ENCODE results near the gene APPL1.

APPL1 gene, protein sequence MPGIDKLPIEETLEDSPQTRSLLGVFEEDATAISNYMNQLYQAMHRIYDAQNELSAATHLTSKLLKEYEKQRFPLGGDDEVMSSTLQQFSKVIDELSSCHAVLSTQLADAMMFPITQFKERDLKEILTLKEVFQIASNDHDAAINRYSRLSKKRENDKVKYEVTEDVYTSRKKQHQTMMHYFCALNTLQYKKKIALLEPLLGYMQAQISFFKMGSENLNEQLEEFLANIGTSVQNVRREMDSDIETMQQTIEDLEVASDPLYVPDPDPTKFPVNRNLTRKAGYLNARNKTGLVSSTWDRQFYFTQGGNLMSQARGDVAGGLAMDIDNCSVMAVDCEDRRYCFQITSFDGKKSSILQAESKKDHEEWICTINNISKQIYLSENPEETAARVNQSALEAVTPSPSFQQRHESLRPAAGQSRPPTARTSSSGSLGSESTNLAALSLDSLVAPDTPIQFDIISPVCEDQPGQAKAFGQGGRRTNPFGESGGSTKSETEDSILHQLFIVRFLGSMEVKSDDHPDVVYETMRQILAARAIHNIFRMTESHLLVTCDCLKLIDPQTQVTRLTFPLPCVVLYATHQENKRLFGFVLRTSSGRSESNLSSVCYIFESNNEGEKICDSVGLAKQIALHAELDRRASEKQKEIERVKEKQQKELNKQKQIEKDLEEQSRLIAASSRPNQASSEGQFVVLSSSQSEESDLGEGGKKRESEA

GRCh38 chr3:57227204-57227929 is at the start of gene APPL1:
APPL1 (plus strand) TSS chr3:57227729; CDS start chr3:57227884, 155 bp downstream.
- peak; percentile 91 for DNase-seq

DNA sequence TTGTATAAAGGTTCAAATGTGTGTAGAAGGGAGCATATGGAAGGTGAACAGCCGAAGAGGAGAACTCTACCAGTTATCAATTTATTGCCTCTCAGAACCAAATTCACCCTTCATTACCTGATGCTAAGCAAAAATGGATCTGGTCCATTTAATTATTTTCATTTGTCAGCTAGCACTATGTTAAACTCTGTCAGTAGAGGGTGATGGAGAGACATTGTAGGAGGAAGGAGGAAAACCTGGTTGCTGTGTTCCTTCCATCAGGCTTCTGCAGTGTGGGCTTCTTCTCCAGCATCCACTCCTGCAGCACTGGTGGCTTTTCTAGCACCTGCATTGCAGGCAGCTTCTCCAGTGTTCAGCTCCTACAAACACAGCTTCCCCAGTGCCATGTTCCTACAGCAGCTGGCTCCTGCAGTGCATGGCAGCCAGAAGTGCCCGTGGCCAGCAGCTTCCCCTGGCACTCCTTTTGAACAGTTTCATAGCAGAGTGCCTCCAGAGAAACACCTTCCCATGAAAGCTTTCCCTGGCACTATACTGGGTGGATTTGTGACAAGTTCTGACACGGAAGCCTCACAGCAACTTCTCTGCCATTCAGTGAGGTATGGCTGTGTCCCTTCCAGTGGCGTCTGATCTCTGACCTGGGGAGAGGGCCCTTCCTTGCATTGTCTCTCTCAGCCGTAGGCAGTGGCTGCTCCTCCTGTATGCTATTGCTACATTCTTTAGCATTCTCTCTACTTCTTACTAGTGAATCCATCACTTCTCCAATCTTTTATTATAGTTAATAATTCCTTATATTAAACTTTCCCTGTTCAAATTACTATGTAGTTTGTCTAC is 47.7 kb upstream of the APPL1 start:
- DNase-seq, result peak; percentile 36

GRCh38 chr3:57184526-57184925 is 43.0 kb upstream of the APPL1 start:
- DNase-seq, result no peak

GRCh38 chr3:57192028-57192427 is 35.5 kb upstream of the APPL1 start:
- no peak for DNase-seq

- DNase-seq, result no peak
Measured at GRCh38 chr3:57194641-57195040, 32.9 kb upstream of the APPL1 start.

DNA sequence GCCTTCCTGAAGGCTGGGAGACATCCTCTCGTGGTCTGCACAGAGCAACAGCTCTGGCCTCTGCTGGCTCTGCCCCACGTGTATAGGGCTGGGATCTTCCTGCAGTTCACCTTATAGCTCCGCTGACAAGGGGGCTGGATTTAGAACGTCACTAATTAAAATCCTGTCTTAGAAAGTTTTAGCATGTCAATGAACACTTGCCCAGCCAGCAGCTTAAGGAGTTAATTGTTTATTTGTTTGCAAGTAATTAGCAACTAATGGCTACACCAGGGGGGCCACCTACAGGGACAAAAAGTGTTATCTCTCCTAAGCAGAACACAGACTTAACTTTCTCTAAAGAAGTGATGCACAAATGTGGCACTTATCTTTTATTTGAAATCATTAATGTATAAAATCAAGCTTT is 27.6 kb upstream of the APPL1 start, which contains the start of gene HESX1:
TSS of gene HESX1 (minus strand) at position 84 of the 403 bp plus-strand sequence. CDS start at position 24, 60 bp downstream.
- no peak for DNase-seq

DNA sequence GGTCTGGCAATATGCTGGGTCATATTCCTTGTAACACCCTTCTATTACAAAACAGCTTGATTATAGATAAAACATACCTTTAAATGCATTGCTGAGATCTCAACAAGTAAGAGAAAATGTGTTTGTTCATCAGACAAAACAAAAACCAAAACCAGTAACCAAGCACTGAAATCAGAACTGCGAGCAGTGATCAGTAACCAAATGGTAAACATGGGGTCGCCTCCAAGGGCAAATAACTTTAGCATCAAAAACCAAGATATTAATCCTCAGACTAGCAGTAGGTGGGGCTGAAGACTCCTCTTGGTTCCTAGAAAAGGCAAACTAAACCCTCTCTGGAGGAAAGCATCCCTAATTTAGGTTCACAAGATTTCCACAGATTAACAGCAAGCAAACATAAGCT is 21.1 kb upstream of the APPL1 start:
- DNase-seq, result no peak

GRCh38 chr3:57221883-57222282 is 5.6 kb upstream of the APPL1 start:
- no peak for DNase-seq

DNA sequence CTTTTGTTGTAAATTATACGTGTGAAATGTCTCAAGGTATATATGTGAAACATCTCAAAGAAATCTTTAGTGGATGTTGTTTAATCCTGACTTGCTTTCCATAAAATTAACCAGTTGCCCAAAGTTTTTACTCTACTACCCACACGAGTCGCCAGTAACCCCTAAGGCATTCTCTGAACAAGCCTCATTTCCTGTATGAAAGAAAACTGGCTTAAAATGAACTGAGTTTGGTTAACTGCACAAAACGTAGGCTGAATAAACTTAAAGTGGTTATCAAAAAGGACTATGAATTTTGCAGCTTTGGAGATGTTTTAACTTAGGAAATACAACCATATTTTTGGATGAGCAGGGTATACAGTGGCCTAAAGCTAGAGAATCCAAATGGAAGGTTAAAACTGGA is 2.7 kb upstream of the APPL1 start:
- DNase-seq, result no peak

GRCh38 chr3:57226176-57226575 is 1.4 kb upstream of the APPL1 start:
- no peak for DNase-seq

DNA sequence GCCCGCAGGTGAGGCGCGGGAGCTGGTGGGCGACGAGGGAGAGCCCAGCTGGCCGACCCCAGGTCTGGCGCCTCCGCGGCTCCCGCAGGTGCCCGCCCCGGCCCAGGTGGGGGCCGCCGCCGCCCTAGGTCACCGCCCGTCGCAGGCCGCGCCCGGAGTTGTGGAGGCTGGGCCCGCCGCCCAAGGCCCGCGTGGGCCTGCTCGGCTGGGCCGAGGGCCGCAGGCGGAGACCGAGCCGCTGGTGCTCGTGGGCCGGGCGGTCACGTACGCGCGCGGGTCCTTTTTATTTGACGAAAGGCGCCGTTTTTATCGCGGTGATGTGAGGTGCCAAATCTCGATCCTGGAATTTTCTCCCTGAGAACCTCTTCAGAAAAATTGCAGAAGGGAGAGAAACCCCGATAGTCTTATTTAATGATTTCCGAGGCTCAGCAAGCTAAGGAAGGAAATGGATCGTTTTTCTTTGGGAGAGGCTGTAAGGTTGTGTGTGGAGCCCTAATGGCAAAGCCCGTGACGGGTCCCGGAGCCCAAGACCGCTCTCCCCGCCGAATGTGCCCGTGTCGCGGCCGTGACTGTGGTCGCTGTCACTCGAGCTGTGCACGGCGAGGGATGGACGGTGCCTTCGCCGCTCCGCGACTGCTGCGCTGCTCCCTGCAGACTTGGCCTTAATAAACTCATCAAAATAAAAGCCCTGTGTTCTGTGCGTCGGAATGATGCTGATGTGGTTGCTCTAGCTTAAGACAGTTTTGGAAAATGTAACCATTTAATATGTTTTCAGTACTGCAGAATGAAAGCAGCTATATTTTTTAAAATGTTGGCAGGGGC is 612 bp downstream of the APPL1 start:
- peak; percentile 24 for DNase-seq

- no peak for DNase-seq
Measured at GRCh38 chr3:57230006-57230405, 2.5 kb downstream of the APPL1 start.

DNA sequence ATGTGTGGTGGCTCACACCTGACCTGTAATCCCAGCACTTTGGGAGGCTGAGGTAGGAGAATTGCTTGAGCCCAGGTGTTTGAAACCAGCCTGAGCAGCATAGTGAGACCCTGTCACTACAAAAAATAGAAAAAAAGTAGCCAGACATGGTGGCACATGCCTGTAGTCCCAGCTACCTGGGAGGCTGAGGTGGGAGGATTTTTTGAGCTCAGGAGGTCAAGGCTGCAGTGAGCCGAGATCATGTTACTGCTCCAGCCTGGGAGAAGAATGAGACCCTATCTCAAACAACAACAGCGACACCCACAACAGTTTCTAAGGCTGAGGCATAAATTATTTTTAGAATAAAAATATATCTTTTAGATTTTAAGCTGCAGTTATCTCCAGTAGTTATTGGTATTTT is 6.3 kb downstream of the APPL1 start:
- no peak for DNase-seq

DNA sequence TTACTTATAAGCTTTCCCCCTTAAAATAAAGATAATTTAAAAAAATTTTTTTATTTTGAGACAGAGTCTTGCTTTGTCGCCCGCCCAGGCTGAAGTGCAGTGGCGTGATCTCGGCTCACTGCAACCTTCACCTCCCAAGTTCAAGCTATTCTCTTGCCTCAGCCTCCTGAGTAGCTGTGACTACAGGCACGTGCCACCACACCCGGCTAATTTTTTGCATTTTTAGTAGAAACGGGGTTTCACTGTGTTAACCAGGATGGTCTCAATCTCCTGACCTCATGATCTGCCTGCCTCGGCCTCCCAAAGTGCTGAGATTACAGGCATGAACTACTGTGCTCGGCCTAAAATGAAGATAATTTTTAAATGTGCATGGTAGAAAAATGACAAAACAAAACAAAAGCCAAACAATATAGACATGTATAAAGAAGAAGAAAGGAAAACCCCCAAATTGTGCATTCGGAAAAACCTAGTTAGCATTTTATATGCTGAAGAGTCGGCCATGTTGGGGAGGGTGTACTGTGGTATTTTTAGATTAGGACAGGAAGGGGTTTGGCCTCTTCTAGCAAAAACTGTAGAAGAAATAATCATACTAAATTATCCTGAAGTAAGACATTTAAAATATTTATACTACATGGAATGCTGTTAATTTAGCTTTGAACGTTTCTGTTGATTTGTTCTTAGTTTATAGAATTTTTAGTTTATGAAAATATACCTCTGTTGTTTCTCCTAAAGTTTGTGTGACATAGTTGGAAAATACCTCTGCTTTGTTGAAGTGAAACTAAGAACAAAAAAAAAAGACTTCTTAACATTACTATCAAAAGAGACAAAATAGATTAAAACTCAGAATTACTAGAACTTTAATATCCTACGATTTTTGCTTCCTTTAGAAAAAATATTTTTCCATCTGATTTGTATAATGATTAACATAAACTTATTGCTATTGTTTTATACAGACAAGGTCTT is 7.4 kb downstream of the APPL1 start:
- DNase-seq, result no peak

GRCh38 chr3:57244946-57245345 is 17.4 kb downstream of the APPL1 start:
- DNase-seq, result no peak

GRCh38 chr3:57252404-57252803 is 24.9 kb downstream of the APPL1 start:
- DNase-seq, result no peak

GRCh38 chr3:57256844-57257243 is 29.3 kb downstream of the APPL1 start:
- no peak for DNase-seq

- no peak for DNase-seq
Measured at GRCh38 chr3:57257678-57258077, 30.1 kb downstream of the APPL1 start.

DNA sequence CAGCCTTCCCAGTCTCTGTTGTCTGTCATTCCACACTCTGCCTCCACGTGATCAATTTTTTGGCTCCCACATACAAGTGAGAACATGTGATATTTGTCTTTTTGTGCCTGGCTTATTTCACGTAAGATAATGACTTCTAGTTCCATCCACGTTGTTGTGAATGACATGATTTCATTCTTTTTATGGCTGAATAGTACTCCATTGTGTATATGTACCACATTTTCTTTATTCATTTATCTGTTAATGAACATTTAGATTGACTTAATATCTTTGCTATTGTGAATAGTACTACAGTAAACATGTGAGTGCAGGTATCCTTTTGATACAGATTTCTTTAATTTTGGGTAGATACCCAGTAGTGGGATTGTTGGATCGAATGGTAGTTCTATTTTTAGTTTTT is 33.6 kb downstream of the APPL1 start:
- no peak for DNase-seq

- no peak for DNase-seq
Measured at GRCh38 chr3:57261929-57262328, 34.4 kb downstream of the APPL1 start.

DNA sequence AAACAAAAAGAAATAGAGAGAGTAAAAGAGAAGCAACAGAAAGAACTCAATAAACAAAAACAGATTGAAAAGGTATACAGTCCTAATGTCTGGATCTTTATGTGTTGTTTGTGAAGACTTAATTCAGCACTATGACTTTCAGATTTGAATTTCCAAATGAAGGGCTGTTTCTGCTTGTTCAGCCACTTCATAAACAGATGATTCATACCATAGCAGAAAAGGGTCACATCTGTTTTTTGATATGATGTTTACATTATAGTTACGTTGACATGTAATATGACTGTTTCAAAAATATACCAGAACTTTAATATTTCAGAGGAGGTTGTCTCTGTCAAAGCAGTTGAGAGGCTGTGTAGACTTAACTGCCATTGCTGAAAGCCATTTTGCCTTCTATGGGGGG is 40.9 kb downstream of the APPL1 start:
- DNase-seq, result no peak

All from GDM1 (cell line).